HG03064 (cell line): ENCODE measurements around the gene CACNA1S.

ENCODE experiments used
- ATAC-seq: cut with Tn5 transposase; IDR thresholded peaks from one replicate; pipeline ENCODE4 v1.9.1; 2021; ENCODE audit warnings: low read depth; ENCODE audit not compliant: unreplicated experiment

The CACNA1S gene

DNA sequence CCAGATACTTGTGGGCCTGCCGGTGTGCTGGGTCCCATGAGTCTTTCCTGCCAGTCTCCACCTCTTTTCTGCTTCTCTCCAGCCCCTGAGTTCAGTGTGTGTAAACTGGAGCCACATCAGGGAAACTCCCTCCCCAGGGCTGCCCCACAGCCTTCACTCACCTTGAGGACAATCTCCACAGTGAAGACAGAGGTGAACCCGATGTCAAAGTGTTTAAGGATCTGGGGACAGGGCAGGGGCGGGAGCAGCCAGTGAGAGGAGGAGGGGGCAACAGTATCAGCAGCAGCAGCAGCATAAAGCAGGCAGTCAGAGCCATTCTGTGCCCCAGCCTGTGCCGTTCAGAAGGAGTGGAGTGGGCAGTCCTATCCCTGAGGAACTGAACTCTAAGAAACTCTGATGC, 43.2 kb downstream of the CACNA1S start:
- ATAC-seq: no peak

DNA sequence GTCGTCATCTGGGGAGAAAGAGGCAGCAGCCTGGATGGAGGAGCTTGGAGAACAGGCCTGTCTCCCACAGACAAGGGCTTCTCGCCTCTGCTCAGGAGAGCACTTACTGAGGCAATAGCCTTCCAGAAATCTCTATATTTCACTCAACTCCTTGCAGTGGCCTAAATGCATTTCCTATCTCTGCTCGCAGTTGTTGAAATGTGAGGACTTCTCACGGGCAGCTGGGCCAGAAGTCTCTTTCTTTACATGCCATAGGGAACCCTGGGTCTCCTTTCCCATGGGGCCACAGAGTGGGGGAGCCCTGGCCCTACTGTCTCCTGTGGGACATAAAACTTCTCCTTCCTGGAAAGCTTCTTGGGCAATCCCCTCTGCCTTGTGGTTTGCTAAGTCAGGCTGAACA, 45.2 kb downstream of the CACNA1S start:
- no peak for ATAC-seq

DNA sequence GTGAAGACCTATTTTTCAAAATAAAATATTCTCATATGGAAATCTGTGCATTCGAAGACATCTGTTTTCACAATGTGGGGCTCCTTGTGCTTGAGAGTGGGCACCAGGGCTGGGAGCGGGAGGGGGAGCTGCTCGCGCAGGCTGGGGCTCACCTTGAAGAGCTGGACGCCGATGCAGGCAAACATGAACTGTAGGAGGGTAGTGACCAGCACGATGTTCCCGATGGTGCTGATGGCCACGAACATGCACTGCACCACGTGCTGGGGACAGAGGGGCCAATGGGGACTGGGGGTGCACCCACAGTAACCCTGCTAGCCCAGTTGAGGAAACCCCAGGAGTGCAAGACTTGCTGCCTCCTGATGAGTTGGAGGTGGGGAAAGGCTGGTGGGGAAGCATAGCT, 46.5 kb downstream of the CACNA1S start:
- no peak for ATAC-seq

DNA sequence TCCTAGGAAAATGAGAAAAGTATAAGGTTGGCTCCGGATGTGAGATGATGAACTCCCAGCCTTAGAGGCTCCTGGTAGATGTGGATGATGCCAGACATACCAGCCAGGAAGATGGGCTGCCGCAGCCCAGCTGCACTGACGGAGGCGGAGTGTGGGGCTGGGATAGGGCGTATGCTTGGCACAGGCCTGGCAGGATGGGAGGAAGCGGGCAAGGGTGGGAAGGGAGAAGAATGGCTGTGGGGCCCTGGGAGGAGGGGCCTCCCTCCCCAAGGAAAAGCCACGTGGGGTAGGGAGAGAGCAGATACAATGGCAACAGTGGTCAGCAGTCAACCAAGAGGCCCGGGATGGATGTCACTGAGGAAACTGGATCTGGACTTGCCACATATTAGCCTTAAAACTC, 47.4 kb downstream of the CACNA1S start:
- no peak for ATAC-seq

DNA sequence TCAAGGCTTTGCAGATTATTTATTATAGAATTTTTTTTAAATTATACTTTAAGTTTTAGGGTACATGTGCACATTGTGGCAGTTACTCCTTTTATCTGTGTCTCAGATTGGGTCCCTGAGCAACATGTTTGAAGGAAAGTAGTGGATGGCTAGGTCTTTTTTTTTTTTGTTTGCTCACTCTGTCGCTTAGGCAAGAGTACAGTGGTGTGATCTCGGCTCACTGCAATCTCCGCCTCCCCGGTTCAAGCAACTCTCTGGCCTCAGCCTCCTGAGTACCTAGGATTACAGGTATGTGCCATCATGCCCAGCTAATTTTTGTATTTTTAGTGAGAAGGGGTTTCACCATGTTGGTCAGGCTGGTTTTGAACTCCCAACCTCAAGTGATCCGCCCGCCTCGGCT, 49.1 kb downstream of the CACNA1S start:
- ATAC-seq: no peak

DNA sequence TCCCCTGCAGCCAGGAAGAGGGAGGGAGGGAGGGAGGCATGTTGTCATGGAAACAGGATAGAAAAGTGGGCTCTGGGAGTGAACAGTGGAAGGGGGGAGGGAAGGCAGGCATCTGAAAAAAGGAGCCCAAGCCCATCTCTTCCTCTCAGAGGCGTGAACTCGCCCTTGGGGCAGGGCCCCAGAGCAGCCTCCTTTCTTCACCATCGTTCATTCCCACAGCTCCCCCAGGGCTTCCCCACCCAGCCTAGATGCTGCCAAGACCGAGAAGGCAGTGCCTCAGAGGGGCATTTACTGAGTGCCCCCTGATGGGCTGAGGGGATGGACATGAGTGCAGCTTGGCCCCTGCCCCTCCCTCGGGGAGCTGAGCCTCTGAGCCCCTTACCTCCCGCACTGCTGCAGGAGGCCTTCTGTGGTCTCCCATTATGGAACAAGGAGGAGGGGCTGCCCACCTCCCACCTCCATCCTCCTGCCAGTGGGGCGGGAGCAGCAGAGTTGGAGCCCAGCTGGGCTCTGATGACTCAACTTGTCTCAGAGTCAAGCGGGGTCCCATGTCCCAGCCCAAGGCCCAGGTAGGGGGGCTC, 49.6 kb downstream of the CACNA1S start:
- no peak for ATAC-seq

DNA sequence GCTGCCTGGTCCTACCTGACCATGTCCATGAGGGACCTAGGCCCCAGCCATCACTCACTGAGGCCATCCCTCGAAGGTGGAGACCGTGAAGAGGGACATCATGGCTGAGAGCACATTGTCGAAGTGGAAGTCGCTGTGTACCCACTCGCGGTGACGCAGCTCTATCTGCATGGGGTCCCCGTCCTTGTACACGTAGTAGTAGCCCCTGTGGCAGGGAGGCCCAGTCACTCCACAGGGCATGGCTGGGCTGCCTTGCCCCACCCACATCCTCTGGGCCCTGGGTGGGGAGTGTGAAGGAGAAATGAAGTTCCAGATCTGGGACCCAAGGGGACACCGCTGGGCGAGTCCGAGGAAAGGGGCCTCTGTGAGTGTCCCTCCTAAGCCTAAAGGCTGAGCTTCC, 50.3 kb downstream of the CACNA1S start:
- ATAC-seq: no peak

DNA sequence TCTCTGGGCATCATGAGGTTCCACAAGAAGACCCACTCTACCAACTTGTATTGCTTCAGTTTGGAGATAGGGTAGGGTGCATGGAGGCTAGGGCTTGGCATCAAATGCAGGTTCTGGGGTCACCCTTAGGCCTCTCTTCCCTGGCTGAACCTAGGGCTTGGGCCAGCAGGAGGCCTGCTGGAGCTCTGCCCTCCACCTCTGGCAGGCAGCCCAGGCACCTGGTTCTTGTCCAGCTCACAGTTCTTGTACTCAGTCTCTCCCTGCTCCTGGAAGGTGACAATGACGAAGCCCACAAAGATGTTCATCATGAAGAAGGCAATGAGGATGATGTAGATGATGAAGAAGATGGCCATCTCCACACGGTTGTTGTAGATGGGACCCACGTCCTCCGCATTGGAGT, 51.2 kb downstream of the CACNA1S start:
- no peak for ATAC-seq

DNA sequence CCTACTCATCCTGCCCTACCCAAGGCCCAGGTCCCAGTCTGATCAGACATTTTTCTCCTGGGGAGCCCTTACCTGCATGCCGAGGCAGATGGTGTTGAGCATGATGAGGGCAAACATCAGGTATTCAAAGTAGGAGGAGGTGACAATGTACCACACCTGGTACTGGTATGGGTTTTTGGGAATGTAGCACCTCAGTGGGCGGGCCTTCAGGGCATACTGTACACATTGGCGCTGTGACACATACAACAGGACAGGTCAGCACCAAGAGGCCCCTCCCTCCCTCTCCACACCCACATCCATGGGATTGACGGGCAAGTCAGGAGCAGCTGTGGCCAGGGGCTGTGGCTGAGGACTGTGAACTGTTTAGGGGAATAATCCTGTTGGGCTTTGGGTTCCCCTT, 51.6 kb downstream of the CACNA1S start:
- ATAC-seq: no peak

DNA sequence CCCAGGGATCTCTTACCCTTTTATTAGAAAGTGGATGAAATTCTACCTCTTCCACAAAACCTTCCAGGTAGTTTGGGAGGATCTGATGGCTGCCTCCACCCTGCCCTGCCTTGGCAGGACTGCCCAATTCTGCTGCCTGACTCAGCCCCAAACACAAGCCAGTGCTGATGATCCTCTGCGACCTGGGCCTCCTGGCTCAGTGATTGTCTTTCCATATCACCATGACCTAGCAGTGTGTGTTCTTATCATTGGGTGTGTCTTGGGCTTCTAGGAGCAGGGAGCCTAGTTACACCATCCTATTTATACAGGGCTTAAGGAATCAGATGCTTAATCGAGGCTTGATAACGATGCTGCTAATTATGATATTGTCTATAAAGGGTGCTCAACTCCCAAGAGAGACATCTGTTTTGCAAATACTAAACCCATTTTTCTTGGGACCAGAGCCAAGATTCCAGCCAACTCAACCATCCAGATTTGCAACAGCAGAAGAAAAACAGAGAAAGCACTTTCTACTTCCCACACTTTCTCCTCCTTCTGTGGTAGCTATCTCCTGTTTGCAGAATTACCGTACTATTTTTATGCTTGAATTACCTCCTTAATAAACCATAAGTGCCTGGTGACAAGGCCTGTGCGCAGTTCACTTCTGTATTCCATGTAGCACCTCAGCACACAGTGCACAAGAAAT, 52.2 kb downstream of the CACNA1S start:
- no peak for ATAC-seq

DNA sequence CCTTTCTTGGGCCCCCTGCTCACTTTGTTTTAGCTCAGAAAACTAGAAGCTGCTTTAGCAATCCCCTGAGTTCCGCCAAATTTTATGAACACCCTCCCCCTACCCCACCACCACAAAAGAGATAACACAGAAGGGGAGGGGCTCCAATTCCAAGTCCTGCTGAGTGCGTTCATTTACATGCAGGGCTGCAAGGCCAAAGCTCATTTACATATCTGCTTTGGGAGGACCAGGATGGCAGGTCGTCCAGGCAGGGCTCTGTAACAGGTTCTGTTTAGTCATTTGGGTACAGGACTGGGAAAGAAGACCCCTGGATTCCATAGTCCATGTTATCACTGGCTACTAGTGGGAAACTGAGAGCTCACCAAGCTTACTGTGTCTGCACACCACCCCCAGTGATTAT, 52.8 kb downstream of the CACNA1S start:
- ATAC-seq: no peak

DNA sequence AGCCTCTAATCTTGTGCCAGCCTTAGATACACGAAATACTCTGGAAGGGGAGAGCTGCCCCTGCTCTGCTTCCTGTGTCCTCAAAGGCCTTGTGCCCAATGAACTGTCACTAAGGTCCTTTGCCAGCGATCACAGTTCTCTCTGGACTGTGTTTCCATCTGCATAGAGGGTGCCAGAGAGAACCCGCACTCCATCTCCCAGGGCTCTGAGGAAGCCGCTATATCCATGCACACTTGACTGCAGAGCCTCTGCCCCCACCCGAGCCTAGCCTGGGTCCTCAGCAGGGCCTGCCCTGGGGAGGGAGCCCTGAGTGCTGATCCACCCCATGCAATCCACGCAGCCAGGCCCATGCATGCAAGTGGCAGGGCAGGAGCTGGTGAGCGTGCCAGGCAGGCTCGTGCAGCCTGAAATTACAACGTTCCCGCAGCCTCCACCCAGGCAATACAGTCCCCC, 58.1 kb downstream of the CACNA1S start:
- no peak for ATAC-seq

DNA sequence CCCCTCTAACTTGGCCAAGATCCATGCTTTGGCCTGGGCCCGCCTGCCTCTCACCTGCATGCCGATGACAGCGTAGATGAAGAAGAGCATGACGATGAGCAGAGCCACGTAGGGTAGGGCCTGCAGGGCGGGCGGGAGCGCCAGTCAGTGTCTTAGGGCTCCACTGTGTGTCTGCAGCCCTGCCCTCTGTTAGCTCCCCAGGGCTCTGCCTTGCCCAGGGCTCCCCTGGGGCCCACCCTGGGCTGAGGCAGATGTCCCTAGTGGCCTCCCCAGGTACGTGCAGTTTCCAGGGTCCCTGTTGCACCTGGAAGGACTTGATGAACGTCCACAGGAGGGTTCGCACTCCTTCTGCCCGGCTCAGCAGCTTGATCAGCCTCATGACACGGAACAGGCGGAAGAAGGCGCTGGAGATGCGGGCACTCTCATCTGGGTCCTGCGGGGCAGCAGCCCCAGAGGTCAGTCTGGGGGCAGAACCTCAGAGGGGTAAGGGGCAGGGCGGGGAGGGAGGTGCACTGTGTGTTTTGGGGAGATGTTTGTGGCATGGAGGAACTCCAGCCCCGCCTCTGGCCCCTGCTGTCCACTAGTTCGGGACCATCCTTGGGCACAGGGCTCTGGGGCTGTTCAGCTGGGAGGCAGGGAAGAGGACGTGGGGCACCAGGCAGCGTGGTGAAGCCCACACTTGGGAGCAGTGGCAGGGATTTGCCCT, 58.9 kb downstream of the CACNA1S start:
- no peak for ATAC-seq

DNA sequence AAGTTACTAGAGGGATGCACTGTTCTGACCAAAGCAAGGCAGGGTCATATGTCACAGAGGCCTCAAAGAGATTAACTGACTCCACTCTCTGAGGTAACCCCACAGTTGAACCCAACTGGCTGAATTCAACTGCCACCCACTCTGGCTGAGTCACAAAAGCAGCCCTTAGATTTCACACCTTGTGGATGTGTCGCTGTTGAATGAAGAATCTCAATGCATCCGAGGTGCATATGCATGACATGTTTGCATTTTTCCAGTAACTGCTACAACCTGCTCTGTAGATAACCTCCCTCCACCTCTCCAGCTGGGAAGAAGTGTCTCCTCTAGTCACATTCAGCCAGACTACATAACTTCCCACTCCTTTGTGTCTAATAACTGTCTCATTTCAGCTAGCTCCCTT, 60.8 kb downstream of the CACNA1S start:
- no peak for ATAC-seq

DNA sequence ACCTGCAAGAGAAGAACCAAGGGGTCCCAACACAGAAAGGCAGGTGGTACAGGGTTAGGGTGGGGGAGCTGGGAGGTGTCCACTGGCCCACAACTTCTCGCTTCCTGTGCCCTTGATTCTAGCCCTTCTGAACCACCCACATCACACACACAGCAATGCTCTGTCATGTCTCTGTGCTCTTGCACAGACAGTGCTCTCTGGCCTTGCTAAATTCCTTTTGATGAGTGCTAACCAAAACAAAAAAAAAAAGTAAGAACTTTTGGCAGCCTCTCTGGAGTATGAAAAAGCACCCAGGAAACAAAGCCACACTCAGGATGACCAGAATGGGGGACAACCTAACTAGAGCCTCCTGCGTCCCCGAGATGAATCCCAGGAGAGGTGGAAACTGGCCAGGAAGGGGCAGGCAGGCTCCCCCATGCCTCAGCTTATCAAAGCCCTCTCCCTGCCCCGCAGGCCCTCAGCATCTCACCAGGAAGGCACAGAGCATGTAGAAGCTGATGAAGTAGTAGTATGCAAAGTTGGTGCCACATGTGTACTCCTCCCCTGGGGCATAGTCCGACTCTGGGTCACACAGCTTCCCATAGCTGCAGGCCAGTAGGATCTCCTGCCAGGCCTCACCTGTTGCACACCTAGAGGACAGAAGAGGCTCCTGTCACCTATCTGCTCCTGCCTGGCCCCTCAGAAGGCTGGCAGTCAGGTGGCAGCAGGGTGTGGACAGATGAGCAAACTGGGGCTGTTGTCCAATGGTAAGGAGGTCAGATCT, 61.5 kb downstream of the CACNA1S start:
- no peak for ATAC-seq

DNA sequence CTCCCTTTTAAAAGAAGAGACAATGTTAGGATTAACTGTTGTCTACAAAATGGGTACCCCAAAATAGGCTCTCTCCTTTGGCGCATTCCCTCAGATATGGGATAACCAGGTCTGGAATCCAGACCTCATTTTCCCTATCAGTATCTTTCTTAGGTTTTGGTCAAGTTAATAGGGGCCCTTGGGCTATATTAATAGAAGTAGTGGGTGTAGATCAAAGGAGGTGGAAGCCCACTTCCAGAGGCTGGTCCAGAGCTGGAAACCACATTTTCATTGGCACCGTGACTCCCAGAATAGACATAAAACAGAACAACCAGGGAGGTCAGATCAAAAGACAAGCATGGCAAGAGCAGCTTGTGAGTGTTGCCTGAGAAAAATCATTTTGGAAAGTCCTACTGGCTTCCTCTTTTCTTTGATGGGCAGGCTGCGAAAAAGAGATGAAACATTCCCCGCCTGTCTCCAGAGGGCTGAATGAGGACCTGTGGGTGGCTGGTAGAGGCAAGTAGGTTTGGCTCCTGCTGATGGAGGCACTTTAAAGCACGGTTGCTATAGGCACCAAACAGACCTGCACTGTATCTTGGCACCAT, 62.9 kb downstream of the CACNA1S start:
- no peak for ATAC-seq

DNA sequence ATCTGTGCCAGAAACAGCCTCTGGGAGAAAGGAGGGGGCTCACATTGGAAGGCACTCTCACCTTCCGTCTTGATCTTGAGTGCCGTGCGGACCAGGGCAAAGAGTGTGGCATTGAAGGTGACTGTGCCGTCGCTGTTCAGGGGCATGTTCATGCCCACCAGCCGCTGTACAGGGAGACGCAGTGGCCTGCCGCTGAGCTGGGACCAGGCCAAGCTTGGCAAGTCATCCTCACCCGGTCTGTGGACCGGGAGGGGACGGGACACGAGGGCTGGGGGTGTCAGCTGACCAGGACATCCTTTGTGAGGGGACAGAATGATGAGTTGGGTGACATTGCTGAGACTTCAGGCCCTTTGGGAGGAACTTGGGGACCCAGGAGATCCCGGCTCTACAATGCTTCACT, 63.7 kb downstream of the CACNA1S start:
- no peak for ATAC-seq

DNA sequence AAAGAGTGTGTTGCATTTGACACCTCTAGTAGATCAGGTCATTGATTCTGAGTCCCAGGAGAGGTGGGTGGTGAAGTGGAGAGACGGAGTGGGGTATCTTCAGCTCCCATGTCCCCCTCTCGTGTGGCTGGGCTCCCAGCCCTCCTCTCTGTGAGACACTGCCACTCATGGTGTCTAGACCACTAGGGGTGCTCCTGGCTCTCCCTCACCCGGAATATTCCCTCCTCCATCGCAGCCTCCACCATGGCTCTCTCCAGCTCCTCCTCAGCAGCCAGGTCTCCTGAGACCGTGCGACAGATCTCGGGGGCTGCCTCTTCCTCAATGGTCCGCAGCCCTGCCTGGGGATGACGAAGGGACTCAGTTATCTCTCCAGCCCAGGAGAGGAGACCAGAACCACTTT, 68.1 kb downstream of the CACNA1S start:
- no peak for ATAC-seq

DNA sequence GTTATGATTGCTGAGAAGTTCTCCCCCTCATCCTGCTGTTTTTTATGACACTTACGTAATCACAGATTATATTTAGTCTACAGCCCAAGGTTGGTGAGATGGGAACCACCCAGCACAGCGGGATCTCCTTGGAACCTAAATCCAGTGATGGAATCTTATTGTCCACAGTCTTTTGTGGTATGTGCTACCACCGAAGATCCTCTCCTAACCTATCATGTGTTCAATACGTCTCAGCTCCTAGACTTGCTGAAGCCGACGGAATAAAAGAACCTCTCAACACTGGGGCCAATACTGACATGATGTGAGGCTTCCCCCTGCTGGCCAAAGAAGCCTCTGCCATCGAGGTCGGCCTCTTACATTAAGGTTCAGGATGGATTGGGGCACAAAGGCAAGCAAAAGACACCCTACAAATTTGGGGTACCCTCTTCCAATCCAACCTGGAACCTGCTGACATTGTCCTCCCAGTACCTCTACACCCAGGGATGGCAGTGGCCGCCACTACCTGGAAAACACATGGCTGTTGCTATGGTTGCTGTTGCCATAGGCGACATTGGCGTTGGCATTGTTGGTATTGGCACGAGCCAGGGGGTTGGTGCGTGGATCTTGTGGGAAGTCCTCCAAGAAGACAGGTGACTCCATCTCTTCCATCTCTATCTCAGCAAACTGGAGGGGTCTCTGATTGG, 69.3 kb downstream of the CACNA1S start:
- ATAC-seq: no peak

DNA sequence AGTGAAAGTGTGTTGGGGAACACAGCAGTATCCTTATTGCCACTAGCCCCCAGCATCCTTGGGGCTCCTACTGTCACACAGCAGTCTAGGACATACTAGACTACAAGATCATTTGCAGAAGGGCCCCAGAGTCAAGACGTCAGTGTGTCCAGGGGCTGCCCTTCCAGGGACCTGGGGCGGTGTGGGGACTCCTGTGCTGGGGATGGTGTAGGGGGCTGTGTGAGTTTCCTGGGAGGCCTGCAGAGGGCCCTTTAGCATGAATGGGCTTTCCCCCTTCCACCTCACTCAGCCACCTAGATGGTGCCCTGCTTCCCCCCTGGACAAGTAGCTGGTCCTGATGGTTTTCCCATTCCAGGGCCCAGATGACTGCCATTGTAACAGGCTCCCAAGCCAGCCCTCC, 71.2 kb downstream of the CACNA1S start:
- ATAC-seq: no peak
